Measurements from ENCODE around the gene SMPDL3A.

DNA sequence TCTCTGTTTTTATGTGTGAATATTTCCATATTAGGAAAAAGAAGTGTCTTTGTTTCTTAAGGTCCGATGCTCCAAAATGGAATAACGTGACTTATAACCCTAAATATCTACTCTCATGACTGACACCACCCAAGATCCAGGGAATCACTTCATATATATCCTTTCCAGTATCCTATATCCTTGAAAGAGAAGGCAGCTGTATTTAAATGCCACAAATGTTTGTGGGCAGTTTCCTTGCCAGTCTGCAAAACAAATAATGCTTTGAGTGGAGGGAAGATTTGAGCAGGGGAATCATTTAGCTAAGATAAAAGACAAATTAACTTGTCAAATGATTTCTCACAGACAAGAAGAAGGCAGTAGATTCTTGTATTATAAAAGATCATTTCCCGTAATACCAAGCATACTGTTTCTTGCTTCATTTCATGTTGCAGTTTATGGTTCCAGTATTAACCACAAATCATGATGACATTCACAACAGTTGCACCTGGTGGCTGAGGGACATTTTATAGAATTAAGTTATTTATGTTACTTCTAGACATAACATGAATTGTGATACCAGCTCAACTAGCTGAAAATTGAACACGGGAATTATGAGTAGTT, 39.5 kb upstream of the SMPDL3A start:
- TF ChIP-seq, protein P1, sequence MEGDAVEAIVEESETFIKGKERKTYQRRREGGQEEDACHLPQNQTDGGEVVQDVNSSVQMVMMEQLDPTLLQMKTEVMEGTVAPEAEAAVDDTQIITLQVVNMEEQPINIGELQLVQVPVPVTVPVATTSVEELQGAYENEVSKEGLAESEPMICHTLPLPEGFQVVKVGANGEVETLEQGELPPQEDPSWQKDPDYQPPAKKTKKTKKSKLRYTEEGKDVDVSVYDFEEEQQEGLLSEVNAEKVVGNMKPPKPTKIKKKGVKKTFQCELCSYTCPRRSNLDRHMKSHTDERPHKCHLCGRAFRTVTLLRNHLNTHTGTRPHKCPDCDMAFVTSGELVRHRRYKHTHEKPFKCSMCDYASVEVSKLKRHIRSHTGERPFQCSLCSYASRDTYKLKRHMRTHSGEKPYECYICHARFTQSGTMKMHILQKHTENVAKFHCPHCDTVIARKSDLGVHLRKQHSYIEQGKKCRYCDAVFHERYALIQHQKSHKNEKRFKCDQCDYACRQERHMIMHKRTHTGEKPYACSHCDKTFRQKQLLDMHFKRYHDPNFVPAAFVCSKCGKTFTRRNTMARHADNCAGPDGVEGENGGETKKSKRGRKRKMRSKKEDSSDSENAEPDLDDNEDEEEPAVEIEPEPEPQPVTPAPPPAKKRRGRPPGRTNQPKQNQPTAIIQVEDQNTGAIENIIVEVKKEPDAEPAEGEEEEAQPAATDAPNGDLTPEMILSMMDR (IDR thresholded peaks at IDR 0.05), result no peak
- no peak for TF ChIP-seq POLR2A (IDR thresholded peaks at IDR 0.05)

All from breast epithelium (tissue), 3 donors.